Prostate gland (tissue), 2 donors: Measurements from ENCODE around the gene RINL. TPM values are rescaled to one million over a fixed set of nuclear protein-coding genes. Genes with fewer than 3 reads are reported as not detected.
A peak's percentile ranks its signal among the peaks of the same experiment; 100 is the strongest.
"Not testable (repeated sequence)": the region's sequence is repeated elsewhere in the genome, so short reads cannot be mapped to it uniquely, and the experiment has no call there.

ENCODE experiments used
- DNase-seq: peaks from one replicate; pipeline ENCODE4 v3.0.0-alpha.2; 2019; ENCODE audit warnings: low spot score
- H3K27ac ChIP-seq, 2 donors: fragments of 200-600 bp; sonication (generic); 2 replicates each; pipeline ENCODE4 v1.5.1; 2017 to 2019
- H3K27me3 ChIP-seq: fragments of 200-600 bp; sonication (generic); replicated peaks from 2 replicates; pipeline ENCODE4 v1.5.1; 2019; ENCODE audit not compliant: insufficient read depth
- H3K36me3 ChIP-seq, 2 donors: fragments of 200-600 bp; sonication (generic); 1 replicate in 1 of 2; 2 replicates in 1 of 2; pipeline versions ENCODE4 v1.5.1 to v1.8.1; 2017 to 2019
- H3K4me1 ChIP-seq: fragments of 200-600 bp; sonication (generic); replicated peaks from 2 replicates; pipeline ENCODE4 v1.5.1; 2019
- H3K4me3 ChIP-seq, 2 donors: fragments of 200-600 bp; sonication (generic); 2 replicates each; pipeline ENCODE4 v1.5.1; 2017 to 2019
- H3K9me3 ChIP-seq: fragments of 200-600 bp; sonication (generic); 2 replicates; pipeline ENCODE4 v1.5.1; 2017
- CTCF ChIP-seq, 4 experiments: fragments of 200-600 bp in 2 of 4; fragments of 450-650 bp in 2 of 4; sonication (generic) in 2 of 4; IDR thresholded peaks; 1 replicate in 3 of 4; 2 replicates in 1 of 4; pipeline ENCODE4 v1.5.1; 2016 to 2019; ENCODE audit warnings: antibody characterized with exemption in 4 of 4, mild to moderate bottlenecking in 2 of 4, moderate library complexity in 2 of 4
- POLR2A ChIP-seq: fragments of 450-650 bp; IDR thresholded peaks from one replicate; pipeline ENCODE4 v1.6.1; 2016; ENCODE audit warnings: antibody characterized with exemption, mild to moderate bottlenecking
- POLR2AphosphoS5 ChIP-seq: sonication (generic); formaldehyde crosslinking; IDR thresholded peaks from one replicate; pipeline ENCODE4 v1.6.1; 2017; ENCODE audit warnings: antibody characterized with exemption
- WGBS: methylation state at CpG from one replicate; pipeline ENCODE4 v1.1.5; 2018; 5-methylcytosine and 5-hydroxymethylcytosine counted together
- intact Hi-C: fragments of 100-400 bp; cut with DNase I; formaldehyde crosslinking; loops from one replicate; pipeline ENCODE4 v1.14.2; 2022
- total RNA-seq, 2 donors: library from RNA; depleted of rRNA; stranded (reverse); fragments of >200 nt; gene quantifications; one replicate each; pipeline ENCODE4 v1.1.0, GENCODE V29; 2016

Gene RINL
- total RNA-seq, 2 donors from 2014 or later = 3.1 to 10.2 TPM

GRCh38 chr19:38833092-38833425, 45.0 kb downstream of the RINL start:
- 96% methylated on average over 7 of the region's 7 CpGs for WGBS
- no peaks in the 10 kb centered on the region for H3K9me3 ChIP-seq
- H3K27ac ChIP-seq = peak overlapping the region in 1 of 2 donors; percentile 88
- H3K4me3 ChIP-seq = no peak overlapping the region
- no peak for DNase-seq
- no peaks in the 10 kb centered on the region for H3K27me3 ChIP-seq
- peaks cover 0 to 9% of the 10 kb centered on the region in 2 donors for H3K36me3 ChIP-seq
- intact Hi-C loops = loop anchor here (10.0 kb wide), 2 partner anchors 108 to 188 kb away; partner anchors contain the start of gene ACTN4
- TF ChIP-seq POLR2AphosphoS5 = no peak
- no peak for TF ChIP-seq POLR2A
- TF ChIP-seq CTCF (IDR thresholded peaks at IDR 0.05) = no peak
- H3K4me1 ChIP-seq = peaks cover 27% of the 10 kb centered on the region

- peak; percentile 65 for DNase-seq
- WGBS = 2% methylated on average over 16 of the region's 16 CpGs
- TF ChIP-seq POLR2AphosphoS5 = no peak
- Histone ChIP-seq H3K4me3 (peak overlapping the region; percentile 57 to 58), H3K27ac (peak overlapping the region; percentile 88 to 89), H3K27me3 (no peaks in the 10 kb centered on the region), H3K9me3 (no peaks in the 10 kb centered on the region), H3K4me1 (peaks cover 16% of the 10 kb centered on the region), H3K36me3 (peaks cover 0 to 2% of the 10 kb centered on the region in 2 donors)
- intact Hi-C loops = loop anchor here (10.0 kb wide), 2 partner anchors 106 to 186 kb away; partner anchors contain the start of gene ACTN4
Observed at GRCh38 chr19:38831142-38831605, 46.9 kb downstream of the RINL start.

DNA sequence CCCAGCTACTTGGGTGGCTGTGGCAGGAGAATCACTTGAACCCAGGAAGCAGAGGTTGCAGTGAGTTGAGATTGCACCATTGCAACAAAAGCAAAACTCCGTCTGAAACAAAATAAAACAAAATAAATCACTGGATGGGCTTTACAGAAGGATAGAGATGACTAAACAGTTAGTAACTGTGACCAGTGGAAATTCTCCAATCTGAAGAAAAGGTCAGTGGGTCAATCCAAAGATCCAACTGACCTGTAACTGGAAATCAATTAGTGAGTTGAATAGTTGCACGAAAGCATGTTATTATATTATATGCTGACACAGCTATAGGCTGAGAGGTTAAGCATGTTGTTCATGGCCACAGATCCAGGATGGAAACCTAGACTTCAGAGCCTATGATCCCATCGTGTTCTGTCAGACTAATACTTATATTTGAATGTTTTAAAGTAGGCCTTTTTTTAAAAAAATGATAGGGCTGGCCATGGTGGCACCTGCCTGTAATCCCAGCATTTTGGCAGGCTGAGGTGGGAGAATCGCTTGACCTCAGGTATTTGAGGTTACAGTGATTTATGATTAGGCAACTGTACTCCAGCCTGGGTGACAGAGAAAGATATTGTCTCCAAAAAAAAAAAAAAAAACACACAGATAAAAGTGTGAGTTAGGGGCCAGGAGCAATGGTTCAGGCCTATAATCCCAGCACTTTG, 47.9 kb downstream of the RINL start:
- H3K4me1 ChIP-seq = peaks cover 7% of the 10 kb centered on the region
- no peak overlapping the region for H3K4me3 ChIP-seq

GRCh38 chr19:38829203-38829602, 48.9 kb downstream of the RINL start:
- H3K4me1 ChIP-seq, DNase-seq, intact Hi-C loops, H3K27me3 ChIP-seq, H3K36me3 ChIP-seq, H3K9me3 ChIP-seq, H3K27ac ChIP-seq, H3K4me3 ChIP-seq: not testable (repeated sequence)
- WGBS = 95% methylated on average over 7 of the region's 7 CpGs

More for the DNA sequence above, 47.9 kb downstream of the RINL start:
- Histone ChIP-seq H3K36me3 (no peaks in the 10 kb centered on the region), H3K9me3 (no peaks in the 10 kb centered on the region), H3K27ac (no peak overlapping the region), H3K27me3 (no peaks in the 10 kb centered on the region)
- 80% methylated on average over 4 of the region's 4 CpGs for WGBS
- no peak for DNase-seq
- intact Hi-C loops = loop anchor here (10.0 kb wide), 2 partner anchors 105 to 185 kb away; partner anchors contain the start of gene ACTN4
- TF ChIP-seq CTCF (IDR thresholded peaks at IDR 0.05) (no peak), POLR2AphosphoS5 (no peak), POLR2A (no peak)

- no peak for TF ChIP-seq POLR2AphosphoS5
- no peak for TF ChIP-seq POLR2A
- TF ChIP-seq CTCF (IDR thresholded peaks at IDR 0.05) = no peak
- no peak for DNase-seq
- intact Hi-C loops = no loop called here
- no peaks in the 10 kb centered on the region for H3K27me3 ChIP-seq
- H3K9me3 ChIP-seq = no peaks in the 10 kb centered on the region
- peaks cover 0 to 7% of the 10 kb centered on the region in 2 donors for H3K36me3 ChIP-seq
- 80% methylated on average over 6 of the region's 6 CpGs for WGBS
- H3K4me1 ChIP-seq = peaks cover 4% of the 10 kb centered on the region
- no peak overlapping the region for H3K4me3 ChIP-seq
- no peak overlapping the region for H3K27ac ChIP-seq
Observed at GRCh38 chr19:38826856-38827551, 51.1 kb downstream of the RINL start.

GRCh38 chr19:38825936-38826335, 52.1 kb downstream of the RINL start:
- DNase-seq, H3K27me3 ChIP-seq, H3K27ac ChIP-seq, intact Hi-C loops, H3K4me1 ChIP-seq, H3K9me3 ChIP-seq, H3K4me3 ChIP-seq, H3K36me3 ChIP-seq: not testable (repeated sequence)
- 84% methylated on average over 7 of the region's 7 CpGs for WGBS

- 97% methylated on average over 18 of the region's 29 CpGs for WGBS
- H3K4me1 ChIP-seq, H3K36me3 ChIP-seq, DNase-seq, intact Hi-C loops, H3K9me3 ChIP-seq, H3K27ac ChIP-seq, H3K4me3 ChIP-seq, H3K27me3 ChIP-seq: not testable (repeated sequence)
Observed at GRCh38 chr19:38821230-38821825, 56.7 kb downstream of the RINL start.
